SK-N-MC (cell line): ENCODE measurements around the gene GDPD5.

Experiments used
- EZH2 ChIP-seq: fragments of 200-600 bp; sonication (generic); IDR thresholded peaks from one replicate; pipeline ENCODE4 v1.6.1; 2017; ENCODE audit warnings: antibody characterized with exemption
- POLR2AphosphoS5 ChIP-seq: IDR thresholded peaks from 2 replicates; pipeline ENCODE4 v1.6.1; 2012; ENCODE audit warnings: mild to moderate bottlenecking, low read depth, low read length, borderline replicate concordance

GRCh38 chr11:75436806-75437205, 88.9 kb downstream of the GDPD5 start:
- TF ChIP-seq EZH2 (no peak), POLR2AphosphoS5 (no peak)
